ENCODE data around the gene NUDT22.

DNA sequence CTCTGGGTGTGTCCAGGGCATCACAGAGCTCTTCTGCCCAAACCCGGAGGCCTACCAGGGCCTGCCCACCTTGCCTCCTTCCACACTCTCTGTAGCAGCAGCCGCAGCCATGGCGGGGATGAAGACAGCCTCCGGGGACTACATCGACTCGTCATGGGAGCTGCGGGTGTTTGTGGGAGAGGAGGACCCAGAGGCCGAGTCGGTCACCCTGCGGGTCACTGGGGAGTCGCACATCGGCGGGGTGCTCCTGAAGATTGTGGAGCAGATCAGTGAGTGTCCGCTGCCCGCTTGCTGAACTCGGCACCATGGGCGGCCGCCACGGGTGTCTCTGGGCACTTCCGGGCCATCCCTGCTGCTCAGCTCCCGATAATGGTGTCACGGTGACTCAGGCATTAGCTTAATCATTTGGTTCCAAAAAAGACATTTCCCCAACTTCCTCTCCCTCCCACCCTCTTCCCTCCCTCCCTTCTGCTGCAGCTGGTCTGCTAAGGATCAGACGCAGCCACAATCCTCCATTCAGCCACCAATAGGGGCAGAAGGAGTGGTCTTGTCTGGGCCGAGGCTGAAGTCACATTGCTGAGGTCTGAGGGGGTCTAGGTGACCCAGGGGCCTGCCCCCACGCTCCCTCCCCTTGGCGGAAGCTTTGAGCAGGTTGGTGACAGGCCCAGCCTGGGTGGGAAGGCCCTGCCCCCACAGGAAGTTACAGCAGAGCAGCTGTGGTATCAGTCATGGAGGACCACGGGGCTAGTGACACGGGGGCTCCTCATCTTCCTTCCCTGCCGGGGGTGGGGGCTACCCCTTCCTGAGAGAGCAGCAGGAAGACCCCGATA, 18.6 kb upstream of the NUDT22 start:
- TF ChIP-seq, protein P1, sequence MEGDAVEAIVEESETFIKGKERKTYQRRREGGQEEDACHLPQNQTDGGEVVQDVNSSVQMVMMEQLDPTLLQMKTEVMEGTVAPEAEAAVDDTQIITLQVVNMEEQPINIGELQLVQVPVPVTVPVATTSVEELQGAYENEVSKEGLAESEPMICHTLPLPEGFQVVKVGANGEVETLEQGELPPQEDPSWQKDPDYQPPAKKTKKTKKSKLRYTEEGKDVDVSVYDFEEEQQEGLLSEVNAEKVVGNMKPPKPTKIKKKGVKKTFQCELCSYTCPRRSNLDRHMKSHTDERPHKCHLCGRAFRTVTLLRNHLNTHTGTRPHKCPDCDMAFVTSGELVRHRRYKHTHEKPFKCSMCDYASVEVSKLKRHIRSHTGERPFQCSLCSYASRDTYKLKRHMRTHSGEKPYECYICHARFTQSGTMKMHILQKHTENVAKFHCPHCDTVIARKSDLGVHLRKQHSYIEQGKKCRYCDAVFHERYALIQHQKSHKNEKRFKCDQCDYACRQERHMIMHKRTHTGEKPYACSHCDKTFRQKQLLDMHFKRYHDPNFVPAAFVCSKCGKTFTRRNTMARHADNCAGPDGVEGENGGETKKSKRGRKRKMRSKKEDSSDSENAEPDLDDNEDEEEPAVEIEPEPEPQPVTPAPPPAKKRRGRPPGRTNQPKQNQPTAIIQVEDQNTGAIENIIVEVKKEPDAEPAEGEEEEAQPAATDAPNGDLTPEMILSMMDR (IDR thresholded peaks at IDR 0.05): peak in 1 of 12 donors; percentile 4
- peak in 1 of 2 donors; percentile 51 for TF ChIP-seq POLR2A (IDR thresholded peaks at IDR 0.05)

All from heart left ventricle (tissue), 13 donors.